Loucy (cell line): ENCODE results near the gene TMED3.
A peak's percentile ranks its signal among the peaks of the same experiment; 100 is the strongest.
"Not testable (repeated sequence)": the region's sequence is repeated elsewhere in the genome, so short reads cannot be mapped to it uniquely, and the experiment has no call there.

Source experiments
- H2AFZ ChIP-seq: fragments of 200-600 bp; sonication (generic); 2 replicates; pipeline ENCODE4 v1.6.0; 2016; ENCODE audit warnings: antibody characterized with exemption, mild to moderate bottlenecking, low read length, moderate library complexity
- H3F3A ChIP-seq: fragments of 200-600 bp; 2 replicates; pipeline ENCODE4 v1.6.0; 2016; ENCODE audit warnings: antibody characterized with exemption, low read depth, mild to moderate bottlenecking
- H3K27me3 ChIP-seq: fragments of 200-600 bp; sonication (generic); 2 replicates; pipeline ENCODE4 v1.6.1; 2014; ENCODE audit warnings: low read length, mild to moderate bottlenecking; ENCODE audit not compliant: insufficient read depth, poor library complexity, severe bottlenecking
- H3K36me3 ChIP-seq: fragments of 200-600 bp; sonication (generic); 2 replicates; pipeline ENCODE4 v1.6.1; 2016; ENCODE audit warnings: low read length; ENCODE audit not compliant: insufficient read depth
- H3K4me1 ChIP-seq: fragments of 200-600 bp; sonication (generic); 2 replicates; pipeline ENCODE4 v1.5.1; 2014; ENCODE audit warnings: low read length, mild to moderate bottlenecking; ENCODE audit not compliant: insufficient read depth, poor library complexity, severe bottlenecking
- H3K4me2 ChIP-seq: fragments of 200-600 bp; sonication (generic); 2 replicates; pipeline ENCODE4 v1.6.0; 2014; ENCODE audit warnings: antibody characterized with exemption, low read length, low read depth, mild to moderate bottlenecking; ENCODE audit not compliant: poor library complexity, severe bottlenecking
- H3K4me3 ChIP-seq: fragments of 200-600 bp; sonication (generic); 2 replicates; pipeline ENCODE4 v1.5.1; 2014; ENCODE audit warnings: low read length, mild to moderate bottlenecking, mixed read lengths; ENCODE audit not compliant: poor library complexity, severe bottlenecking
- H3K79me2 ChIP-seq: fragments of 200-600 bp; sonication (generic); 2 replicates; pipeline ENCODE4 v1.6.1; 2014; ENCODE audit warnings: low read length; ENCODE audit not compliant: insufficient read depth
- H3K9ac ChIP-seq: fragments of 200-600 bp; sonication (generic); 2 replicates; pipeline ENCODE4 v1.6.0; 2014; ENCODE audit warnings: mild to moderate bottlenecking, low read depth, low read length, moderate library complexity; ENCODE audit not compliant: poor library complexity, severe bottlenecking
- H3K9me2 ChIP-seq: fragments of 200-600 bp; sonication (generic); replicated peaks from 2 replicates; pipeline ENCODE4 v1.6.1; 2016; ENCODE audit warnings: low read depth, low read length, mixed read lengths
- H3K9me3 ChIP-seq: fragments of 200-600 bp; sonication (generic); 2 replicates; pipeline ENCODE4 v1.6.1; 2014; ENCODE audit warnings: mild to moderate bottlenecking, antibody characterized with exemption, low read length, low read depth; ENCODE audit not compliant: insufficient read depth
- H4K20me1 ChIP-seq: fragments of 200-600 bp; sonication (generic); 2 replicates; pipeline ENCODE4 v1.6.0; 2014; ENCODE audit warnings: antibody characterized with exemption, low read length, mild to moderate bottlenecking; ENCODE audit not compliant: insufficient read depth, poor library complexity, severe bottlenecking
- CTCF ChIP-seq: fragments of 200-600 bp; sonication (generic); conservative IDR thresholded peaks from 2 replicates; pipeline ENCODE4 v1.5.1; 2014; ENCODE audit warnings: mild to moderate bottlenecking, antibody characterized with exemption, low read length
- EZH2phosphoT487 ChIP-seq: fragments of 200-600 bp; IDR thresholded peaks from 2 replicates; pipeline ENCODE4 v1.6.1; 2018; ENCODE audit warnings: antibody characterized with exemption, mild to moderate bottlenecking, moderate library complexity, borderline replicate concordance

Gene TMED3

GRCh38 chr15:79316864-79317263 is 6.0 kb downstream of the TMED3 start:
- Histone ChIP-seq H3K4me2 (peak overlapping the region; percentile 51), H3K4me1 (peaks cover 47% of the 10 kb centered on the region), H2AFZ (no peak overlapping the region), H4K20me1 (no peaks in the 10 kb centered on the region), H3K36me3 (peaks cover 67% of the 10 kb centered on the region), H3K9me2 (no peaks in the 10 kb centered on the region), H3K79me2 (peaks cover 46% of the 10 kb centered on the region), H3K9me3 (no peaks in the 10 kb centered on the region; the same call in 1 of the 2 replicates), H3K4me3 (no peak overlapping the region), H3F3A (no peaks in the 10 kb centered on the region), H3K9ac (no peak overlapping the region), H3K27me3 (no peaks in the 10 kb centered on the region)
- TF ChIP-seq CTCF, result no peak
- no peak for TF ChIP-seq EZH2phosphoT487

- not testable (repeated sequence) for H4K20me1 ChIP-seq, H3K9me2 ChIP-seq, H3K27me3 ChIP-seq, H3K4me3 ChIP-seq, H2AFZ ChIP-seq, H3K4me2 ChIP-seq, H3K9me3 ChIP-seq, H3K9ac ChIP-seq, H3F3A ChIP-seq
- peaks cover 65% of the 10 kb centered on the region for H3K36me3 ChIP-seq
- H3K4me1 ChIP-seq, result peaks cover 19% of the 10 kb centered on the region
- H3K79me2 ChIP-seq, result peaks cover 20% of the 10 kb centered on the region; the same call in 1 of the 2 replicates
Observed at GRCh38 chr15:79319973-79320372, 9.1 kb downstream of the TMED3 start.

GRCh38 chr15:79321876-79322275 is 11.0 kb downstream of the TMED3 start:
- Histone ChIP-seq H3K4me1 (peaks cover 3% of the 10 kb centered on the region), H3K4me3 (no peak overlapping the region), H3F3A (no peaks in the 10 kb centered on the region), H3K4me2 (no peak overlapping the region), H4K20me1 (peaks cover 3% of the 10 kb centered on the region), H2AFZ (no peak overlapping the region), H3K79me2 (peaks cover 5% of the 10 kb centered on the region; the same call in 1 of the 2 replicates), H3K27me3 (no peaks in the 10 kb centered on the region), H3K9me2 (no peaks in the 10 kb centered on the region), H3K36me3 (peaks cover 62% of the 10 kb centered on the region), H3K9me3 (no peaks in the 10 kb centered on the region), H3K9ac (no peak overlapping the region)
- TF ChIP-seq CTCF (no peak), EZH2phosphoT487 (no peak)

GRCh38 chr15:79322306-79322705 is 11.4 kb downstream of the TMED3 start:
- no peaks in the 10 kb centered on the region for H3K9me3 ChIP-seq
- TF ChIP-seq CTCF (no peak), EZH2phosphoT487 (no peak)
- peaks cover 3% of the 10 kb centered on the region for H4K20me1 ChIP-seq
- no peak overlapping the region for H3K4me2 ChIP-seq
- no peak overlapping the region for H3K4me3 ChIP-seq
- H3K36me3 ChIP-seq, result peaks cover 62% of the 10 kb centered on the region
- no peaks in the 10 kb centered on the region for H3K9me2 ChIP-seq
- H3K27me3 ChIP-seq, result no peaks in the 10 kb centered on the region
- no peaks in the 10 kb centered on the region for H3F3A ChIP-seq
- no peak overlapping the region for H2AFZ ChIP-seq
- no peak overlapping the region for H3K9ac ChIP-seq
- peaks cover 5% of the 10 kb centered on the region; the same call in 1 of the 2 replicates for H3K79me2 ChIP-seq
- H3K4me1 ChIP-seq, result no peaks in the 10 kb centered on the region
